RWPE1 (cell line): Measurements from ENCODE around the gene TOP2A.

Source experiments
- CTCF ChIA-PET: fragments of 350-600 bp; sonication (Branson Sonifier 250); formaldehyde crosslinking; extraction: SDS; loops from one replicate; lab custom pipeline; 2021; lab: Yijun Ruan, JAX
- POLR2A ChIA-PET: fragments of 400-600 bp; formaldehyde crosslinking; extraction: SDS; loops from one replicate; lab custom pipeline; 2020; ENCODE audit warnings: antibody characterized with exemption; ENCODE audit not compliant: low non-redundant PET; lab: Yijun Ruan, JAX
- DNase-seq: peaks from one replicate; pipeline ENCODE4 v3.0.0; 2012; ENCODE audit warnings: low spot score
- H3K27ac ChIP-seq: fragments of 450-650 bp; 2 replicates; pipeline ENCODE4 v1.5.1; 2017
- TF ChIP-seq, protein P1 (sequence below): fragments of 450-650 bp; conservative IDR thresholded peaks from 2 replicates; pipeline ENCODE4 v1.5.1; 2017; ENCODE audit warnings: low read depth, mild to moderate bottlenecking

TOP2A gene

DNA sequence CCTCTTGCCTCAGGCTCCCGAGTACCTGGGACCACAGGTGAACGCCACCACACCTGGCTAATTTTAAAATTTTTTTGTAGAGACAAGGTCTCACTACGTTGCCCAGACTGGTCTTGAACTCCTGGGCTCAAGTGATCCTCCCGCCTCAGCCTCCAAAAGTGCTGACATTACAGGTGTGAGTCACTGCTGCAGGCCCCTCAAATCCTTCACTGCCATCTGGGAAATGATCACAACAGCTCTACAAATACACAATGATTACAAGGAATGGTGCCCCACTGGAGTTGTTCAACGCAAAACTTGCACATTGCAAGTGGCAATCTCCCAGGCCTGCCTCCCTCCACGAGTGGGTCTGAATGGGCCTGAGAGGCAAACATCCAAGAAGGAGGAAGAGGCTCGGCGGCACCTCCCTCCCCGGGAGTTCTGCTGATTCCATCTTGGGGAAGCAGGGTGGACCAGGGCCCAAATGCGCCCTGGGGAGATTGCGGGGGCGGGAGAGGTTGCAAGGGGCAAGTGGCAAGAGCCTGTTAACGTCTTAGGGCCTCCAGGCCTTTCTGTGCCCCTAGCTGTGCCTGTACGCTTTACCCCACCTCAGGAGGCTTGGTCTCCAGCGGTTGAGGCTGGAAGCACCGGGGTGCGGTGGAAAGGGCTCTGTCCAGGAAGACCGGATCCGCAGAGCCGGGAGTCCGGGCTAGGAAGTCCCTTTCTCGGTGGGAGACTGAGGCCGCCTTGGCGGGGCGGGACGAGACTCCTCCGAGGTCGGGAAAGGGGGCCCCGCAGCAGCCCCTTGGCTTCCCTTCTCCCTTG is 24.9 kb upstream of the TOP2A start:
- CTCF ChIA-PET, result interaction anchor here (0.6 to 1.8 kb wide), 5 partner anchors 10 to 118 kb away, joined by 3 to 10 read pairs (median 5); no protein-coding TSS in a partner anchor
- TF ChIP-seq, protein P1, sequence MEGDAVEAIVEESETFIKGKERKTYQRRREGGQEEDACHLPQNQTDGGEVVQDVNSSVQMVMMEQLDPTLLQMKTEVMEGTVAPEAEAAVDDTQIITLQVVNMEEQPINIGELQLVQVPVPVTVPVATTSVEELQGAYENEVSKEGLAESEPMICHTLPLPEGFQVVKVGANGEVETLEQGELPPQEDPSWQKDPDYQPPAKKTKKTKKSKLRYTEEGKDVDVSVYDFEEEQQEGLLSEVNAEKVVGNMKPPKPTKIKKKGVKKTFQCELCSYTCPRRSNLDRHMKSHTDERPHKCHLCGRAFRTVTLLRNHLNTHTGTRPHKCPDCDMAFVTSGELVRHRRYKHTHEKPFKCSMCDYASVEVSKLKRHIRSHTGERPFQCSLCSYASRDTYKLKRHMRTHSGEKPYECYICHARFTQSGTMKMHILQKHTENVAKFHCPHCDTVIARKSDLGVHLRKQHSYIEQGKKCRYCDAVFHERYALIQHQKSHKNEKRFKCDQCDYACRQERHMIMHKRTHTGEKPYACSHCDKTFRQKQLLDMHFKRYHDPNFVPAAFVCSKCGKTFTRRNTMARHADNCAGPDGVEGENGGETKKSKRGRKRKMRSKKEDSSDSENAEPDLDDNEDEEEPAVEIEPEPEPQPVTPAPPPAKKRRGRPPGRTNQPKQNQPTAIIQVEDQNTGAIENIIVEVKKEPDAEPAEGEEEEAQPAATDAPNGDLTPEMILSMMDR, result no peak
- DNase-seq, result no peak
- H3K27ac ChIP-seq, result peak overlapping the region; percentile 77
- POLR2A ChIA-PET, result interaction anchor here (0.6 to 1.0 kb wide), 2 partner anchors 33 to 91 kb away, joined by 3 to 8 read pairs; no protein-coding TSS in a partner anchor

DNA sequence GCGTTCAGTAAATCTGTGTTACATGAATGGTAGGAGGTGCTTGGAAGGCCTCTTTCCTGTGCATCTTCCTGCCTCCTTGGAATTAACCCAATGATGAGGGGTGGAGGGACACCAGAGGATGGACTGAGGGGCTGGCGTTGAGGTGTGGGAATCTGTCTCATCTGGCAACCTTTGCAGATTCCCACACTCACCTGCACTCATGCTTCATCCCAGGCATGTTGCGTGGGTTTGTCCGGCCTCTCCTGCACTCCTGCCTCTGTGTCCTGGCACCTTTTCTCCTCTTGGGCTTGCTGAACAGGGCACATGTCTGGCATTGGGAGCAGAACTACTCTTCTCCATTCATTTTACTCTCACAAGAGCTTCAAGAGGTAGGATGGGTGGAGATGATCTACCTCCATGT is 22.5 kb upstream of the TOP2A start:
- POLR2A ChIA-PET, result no interaction called here
- H3K27ac ChIP-seq, result no peak overlapping the region
- CTCF ChIA-PET, result interaction anchor here (0.7 kb wide), 1 partner anchor 56 kb away, joined by 3 read pairs; no protein-coding TSS in a partner anchor
- no peak for DNase-seq
- TF ChIP-seq, protein P1, result no peak

DNA sequence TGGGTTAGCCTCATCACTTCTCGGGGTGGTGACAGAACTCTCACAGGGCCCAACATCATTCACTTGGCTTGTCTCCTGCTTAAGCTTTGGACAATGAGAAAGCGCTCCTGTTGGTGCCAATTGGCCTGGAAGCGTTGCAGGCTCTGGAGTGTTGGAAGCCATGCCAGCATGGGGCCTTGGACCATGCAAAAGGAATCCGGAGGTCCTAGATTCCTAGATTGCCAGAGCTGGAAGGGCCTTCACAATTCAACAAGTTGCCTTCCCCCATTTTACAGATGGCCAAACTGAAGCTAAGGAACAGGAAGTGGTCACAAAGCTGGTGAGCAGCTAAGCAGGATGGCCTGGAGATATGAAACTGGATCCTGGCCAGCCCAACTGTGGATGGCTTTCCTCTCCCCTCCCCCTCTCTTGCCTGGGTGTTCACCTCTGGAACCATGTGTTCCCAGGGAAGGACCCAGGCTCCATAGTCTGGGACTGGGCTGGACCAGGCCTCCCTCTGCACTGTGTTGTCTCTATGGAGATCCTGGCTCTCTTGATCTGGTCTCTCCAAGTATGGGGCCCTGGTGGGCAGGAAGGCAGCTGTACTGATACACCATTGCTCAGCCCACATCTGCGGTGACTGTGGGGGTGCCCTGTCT is 19.5 kb upstream of the TOP2A start:
- ChIA-PET CTCF (interaction anchor here (0.5 to 0.7 kb wide), 3 partner anchors 12 to 123 kb away, joined by 3 to 6 read pairs (median 3); no protein-coding TSS in a partner anchor), POLR2A (no interaction called here)
- no peak for DNase-seq
- no peak overlapping the region for H3K27ac ChIP-seq
- TF ChIP-seq, protein P1, result no peak

DNA sequence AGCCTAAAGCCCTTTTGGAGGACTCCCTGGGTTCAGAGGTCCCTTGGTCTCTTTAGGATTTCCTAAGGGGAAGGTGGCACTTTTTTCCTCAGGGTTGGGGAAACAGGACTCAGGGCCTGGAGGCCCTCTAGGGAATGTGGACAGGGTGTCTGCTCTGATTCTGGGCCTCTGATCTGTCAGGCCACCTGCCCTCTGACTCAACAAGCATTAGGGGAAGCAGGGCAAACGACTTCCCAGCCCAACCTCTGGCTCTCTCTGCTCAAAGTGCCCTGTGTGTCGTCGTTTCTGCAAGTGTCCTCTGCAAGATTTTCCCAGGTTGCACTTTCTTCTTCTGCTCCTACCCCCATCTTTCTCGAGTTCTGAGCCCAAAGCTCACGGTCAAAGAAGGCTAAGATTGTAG is 18.9 kb upstream of the TOP2A start:
- CTCF ChIA-PET, result interaction anchor here (0.5 kb wide), 1 partner anchor 13 kb away, joined by 6 read pairs; no protein-coding TSS in a partner anchor
- POLR2A ChIA-PET, result no interaction called here
- TF ChIP-seq, protein P1, result no peak
- no peak overlapping the region for H3K27ac ChIP-seq
- no peak for DNase-seq

DNA sequence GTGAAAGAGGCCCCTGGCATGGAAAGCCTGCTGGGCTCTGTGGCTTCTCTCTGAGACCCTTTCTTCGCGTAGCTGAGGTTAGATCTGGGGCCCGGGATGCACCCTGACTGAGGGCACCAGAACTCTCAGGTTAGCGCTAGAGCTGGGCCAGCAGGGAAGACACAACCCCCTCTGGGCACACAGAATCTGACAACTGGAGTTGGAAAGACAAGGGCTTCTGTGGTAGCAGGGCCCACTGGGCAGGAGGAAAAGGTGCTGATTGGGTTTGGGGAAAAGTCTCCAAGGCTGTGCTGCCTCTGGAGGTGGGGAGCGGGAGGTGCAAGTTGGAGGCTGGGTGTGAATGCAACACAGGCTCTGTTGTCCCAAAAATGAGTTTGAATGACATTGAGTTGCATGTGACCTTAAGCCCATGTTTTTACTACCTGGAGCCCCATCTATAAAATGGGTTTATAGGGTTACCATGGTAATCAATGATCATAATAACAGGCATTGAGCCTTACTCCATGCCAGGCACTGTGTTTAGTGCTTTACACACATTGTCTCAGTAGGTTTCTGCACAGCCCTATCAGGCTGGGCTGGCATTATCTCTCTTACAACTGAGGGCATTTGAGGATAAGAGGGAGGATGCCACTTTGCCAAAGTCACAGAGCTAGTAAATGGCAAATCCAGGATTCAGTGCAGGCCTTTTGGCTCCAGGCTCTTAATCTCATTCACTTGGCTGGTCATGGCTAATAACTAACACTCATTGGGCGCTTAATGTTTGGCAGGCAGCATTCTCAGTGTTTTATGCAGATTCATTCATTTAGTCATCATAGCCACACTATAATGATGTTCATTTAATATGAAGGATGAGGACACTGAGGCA is 16.1 kb upstream of the TOP2A start:
- ChIA-PET POLR2A (no interaction called here), CTCF (interaction anchor here (0.8 to 1.6 kb wide), 4 partner anchors 10 to 120 kb away, joined by 3 to 4 read pairs (median 4); partner anchors contain the start of gene IGFBP4)
- DNase-seq, result no peak
- no peak overlapping the region for H3K27ac ChIP-seq
- TF ChIP-seq, protein P1, result peak; percentile 38
